Thyroid gland (tissue), 4 donors: Measurements from ENCODE around the gene ODAD3. TPM values are rescaled to one million over a fixed set of nuclear protein-coding genes. Genes with fewer than 3 reads are reported as not detected.

Experiments
- DNase-seq, 2 donors: peaks; one replicate each; pipeline ENCODE4 v3.0.0-alpha.2; 2019
- H3K27ac ChIP-seq, 3 donors: fragments of 200-600 bp; sonication (generic); 1 replicate in 2 of 3; 2 replicates in 1 of 3; pipeline ENCODE4 v1.5.1; 2016 to 2019; ENCODE audit warnings: mild to moderate bottlenecking in 1 of 3, moderate library complexity in 1 of 3
- H3K27me3 ChIP-seq: fragments of 200-600 bp; sonication (generic); one replicate; pipeline ENCODE4 v1.5.1; 2019
- H3K36me3 ChIP-seq, 2 donors: fragments of 200-600 bp; sonication (generic); one replicate each; pipeline ENCODE4 v1.5.1; 2016 to 2019
- H3K4me1 ChIP-seq, 2 donors: fragments of 200-600 bp; sonication (generic); one replicate each; pipeline ENCODE4 v1.5.1; 2017 to 2019
- H3K4me3 ChIP-seq, 3 donors: fragments of 200-600 bp; sonication (generic); replicated peaks in 1 of 3; 1 replicate in 2 of 3; 2 replicates in 1 of 3; pipeline ENCODE4 v1.5.1; 2016; ENCODE audit warnings: mild to moderate bottlenecking in 1 of 3
- H3K9me3 ChIP-seq: fragments of 200-600 bp; sonication (generic); one replicate; pipeline ENCODE4 v1.5.1; 2017
- POLR2A ChIP-seq, 2 donors: fragments of 450-650 bp; IDR thresholded peaks; one replicate each; pipeline ENCODE4 v1.6.1; 2017; ENCODE audit warnings: antibody characterized with exemption in 2 of 2, mild to moderate bottlenecking in 2 of 2, moderate library complexity in 1 of 2
- WGBS, 2 donors: methylation state at CpG; one replicate each; pipeline ENCODE4 v1.1.5; 2017; 5-methylcytosine and 5-hydroxymethylcytosine counted together
- intact Hi-C: fragments of 100-400 bp; cut with DNase I; formaldehyde crosslinking; loops from one replicate; pipeline ENCODE4 v1.15.1; 2023
- total RNA-seq, 4 donors: library from RNA; depleted of rRNA; stranded (reverse); fragments of >200 nt; gene quantifications; one replicate each; pipeline ENCODE4 v1.2.3, GENCODE V29; 2016
- TF ChIP-seq, protein P1 (sequence below), 6 experiments: fragments of 200-600 bp in 3 of 6; fragments of 450-650 bp in 3 of 6; sonication (generic) in 3 of 6; IDR thresholded peaks; one replicate each; pipeline ENCODE4 v1.5.1; 2016 to 2019; ENCODE audit warnings: antibody characterized with exemption in 6 of 6, mild to moderate bottlenecking in 2 of 6, inconsistent platforms in 1 of 6, moderate library complexity in 1 of 6

The ODAD3 gene
- total RNA-seq, 4 donors from 2014 or later = 0.96 to 6.8 (median 3.8) TPM

DNA sequence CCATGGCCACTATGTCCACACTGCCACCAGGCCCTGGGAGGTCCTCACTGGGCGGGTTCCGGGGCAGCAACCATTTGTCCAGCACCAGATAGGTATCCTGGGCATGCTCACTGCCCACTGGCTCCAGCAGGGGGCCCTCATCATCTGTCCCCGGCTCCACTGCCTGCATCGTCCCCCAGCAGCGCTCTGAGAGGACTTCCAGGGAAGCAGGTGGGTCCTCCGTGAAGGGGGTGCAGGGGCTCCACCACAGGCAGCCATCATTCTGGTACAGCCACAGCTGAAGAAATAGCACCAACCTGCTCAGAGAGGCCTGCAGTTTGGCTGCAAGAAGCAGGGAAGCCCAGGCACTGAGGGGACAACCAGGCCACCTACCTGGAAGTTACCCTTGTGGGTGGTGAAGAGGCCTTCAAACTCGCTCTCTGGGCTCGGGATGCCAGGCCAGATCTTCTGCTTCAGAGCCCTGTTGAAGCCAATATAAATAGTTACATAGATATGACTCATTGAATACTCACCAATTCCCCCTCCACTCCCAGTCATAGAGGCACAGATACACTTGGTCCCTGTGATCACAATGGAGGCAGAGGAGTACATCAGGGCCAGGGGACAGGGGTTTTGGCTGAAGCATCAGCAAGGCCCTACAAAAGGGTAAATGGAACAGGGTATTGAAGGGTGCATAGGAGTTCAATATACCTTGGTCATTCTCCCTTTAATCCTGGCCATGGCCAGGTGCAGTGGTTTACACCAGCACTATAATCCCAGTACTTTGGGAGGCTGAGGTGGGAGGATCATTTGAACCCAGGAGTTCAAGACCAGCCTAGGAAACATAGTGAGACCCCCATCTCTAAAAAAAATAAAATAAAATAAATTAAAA is 56.4 kb downstream of the ODAD3 start:
- Histone ChIP-seq H3K4me3 (no peak overlapping the region), H3K36me3 (no peaks in the 10 kb centered on the region), H3K4me1 (peaks cover 37 to 71% of the 10 kb centered on the region in 2 donors), H3K9me3 (no peaks in the 10 kb centered on the region), H3K27ac (peak overlapping the region in 2 of 3 donors; percentile 21 to 53), H3K27me3 (no peaks in the 10 kb centered on the region)
- DNase-seq = peak; percentile 52 to 56
- 53 to 69% methylated on average over 2 to 4 of the region's 8 CpGs for WGBS, 2 donors
- no peak for TF ChIP-seq POLR2A (IDR thresholded peaks at IDR 0.05)
- TF ChIP-seq, protein P1, sequence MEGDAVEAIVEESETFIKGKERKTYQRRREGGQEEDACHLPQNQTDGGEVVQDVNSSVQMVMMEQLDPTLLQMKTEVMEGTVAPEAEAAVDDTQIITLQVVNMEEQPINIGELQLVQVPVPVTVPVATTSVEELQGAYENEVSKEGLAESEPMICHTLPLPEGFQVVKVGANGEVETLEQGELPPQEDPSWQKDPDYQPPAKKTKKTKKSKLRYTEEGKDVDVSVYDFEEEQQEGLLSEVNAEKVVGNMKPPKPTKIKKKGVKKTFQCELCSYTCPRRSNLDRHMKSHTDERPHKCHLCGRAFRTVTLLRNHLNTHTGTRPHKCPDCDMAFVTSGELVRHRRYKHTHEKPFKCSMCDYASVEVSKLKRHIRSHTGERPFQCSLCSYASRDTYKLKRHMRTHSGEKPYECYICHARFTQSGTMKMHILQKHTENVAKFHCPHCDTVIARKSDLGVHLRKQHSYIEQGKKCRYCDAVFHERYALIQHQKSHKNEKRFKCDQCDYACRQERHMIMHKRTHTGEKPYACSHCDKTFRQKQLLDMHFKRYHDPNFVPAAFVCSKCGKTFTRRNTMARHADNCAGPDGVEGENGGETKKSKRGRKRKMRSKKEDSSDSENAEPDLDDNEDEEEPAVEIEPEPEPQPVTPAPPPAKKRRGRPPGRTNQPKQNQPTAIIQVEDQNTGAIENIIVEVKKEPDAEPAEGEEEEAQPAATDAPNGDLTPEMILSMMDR (IDR thresholded peaks at IDR 0.05) = peak in 5 of 6 experiments; percentile 26 to 61 (median 44)
- intact Hi-C loops = no loop called here

DNA sequence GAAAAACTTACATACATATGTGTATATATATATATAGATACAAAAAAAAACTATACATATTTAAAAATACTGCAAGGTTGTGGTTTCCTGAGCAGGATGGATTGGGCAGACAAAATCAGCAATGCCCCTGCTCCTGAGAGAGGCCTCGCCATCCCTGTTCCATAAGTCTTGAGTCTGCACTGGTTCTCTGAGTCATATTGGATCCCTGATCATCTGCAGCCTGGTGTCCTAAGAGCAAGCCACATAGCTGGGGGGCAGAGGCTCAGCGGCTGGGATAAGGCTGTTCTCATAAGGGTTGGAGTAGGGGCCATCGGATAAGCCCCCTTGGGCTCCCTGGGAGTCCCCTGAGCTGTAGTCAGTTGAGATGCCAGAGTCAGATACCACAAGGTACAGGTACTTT is 57.2 kb downstream of the ODAD3 start:
- intact Hi-C loops = no loop called here
- 92 to 97% methylated on average over 3 of the region's 3 CpGs for WGBS, 2 donors
- Histone ChIP-seq H3K9me3 (no peaks in the 10 kb centered on the region), H3K27me3 (no peaks in the 10 kb centered on the region), H3K36me3 (no peaks in the 10 kb centered on the region), H3K4me1 (peaks cover 29 to 63% of the 10 kb centered on the region in 2 donors), H3K27ac (peak overlapping the region in 2 of 3 donors; percentile 21 to 53), H3K4me3 (no peak overlapping the region)
- no peak for DNase-seq
- TF ChIP-seq POLR2A (IDR thresholded peaks at IDR 0.05) = no peak
- TF ChIP-seq, protein P1 (IDR thresholded peaks at IDR 0.05) = no peak

DNA sequence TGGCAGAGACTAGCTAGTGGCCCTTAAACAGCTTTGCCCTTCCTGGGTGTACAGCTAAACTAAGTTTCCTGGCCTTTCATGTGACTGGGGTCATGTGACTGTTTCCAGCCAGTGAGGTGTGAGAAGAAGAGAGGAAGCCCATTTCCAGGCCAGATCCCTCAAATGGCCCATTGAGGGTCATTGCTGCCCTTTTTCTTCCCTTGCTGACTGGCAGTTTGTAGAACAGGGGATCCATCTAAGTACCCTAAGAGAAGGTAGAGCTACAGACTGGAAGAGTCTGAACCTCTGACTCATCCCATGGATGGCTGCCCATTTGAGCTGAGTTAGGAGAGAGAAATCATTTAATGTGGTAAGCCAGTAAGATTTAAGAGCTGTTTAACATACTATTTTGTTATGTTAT is 57.7 kb downstream of the ODAD3 start:
- peaks cover 28 to 61% of the 10 kb centered on the region in 2 donors for H3K4me1 ChIP-seq
- no peaks in the 10 kb centered on the region for H3K36me3 ChIP-seq
- TF ChIP-seq, protein P1 (IDR thresholded peaks at IDR 0.05) = no peak
- no peak for TF ChIP-seq POLR2A (IDR thresholded peaks at IDR 0.05)
- no peaks in the 10 kb centered on the region for H3K27me3 ChIP-seq
- peak; percentile 58 to 67 for DNase-seq
- no peak overlapping the region for H3K4me3 ChIP-seq
- intact Hi-C loops = no loop called here
- peak overlapping the region; percentile 0 to 53 (median 20) for H3K27ac ChIP-seq
- H3K9me3 ChIP-seq = no peaks in the 10 kb centered on the region

DNA sequence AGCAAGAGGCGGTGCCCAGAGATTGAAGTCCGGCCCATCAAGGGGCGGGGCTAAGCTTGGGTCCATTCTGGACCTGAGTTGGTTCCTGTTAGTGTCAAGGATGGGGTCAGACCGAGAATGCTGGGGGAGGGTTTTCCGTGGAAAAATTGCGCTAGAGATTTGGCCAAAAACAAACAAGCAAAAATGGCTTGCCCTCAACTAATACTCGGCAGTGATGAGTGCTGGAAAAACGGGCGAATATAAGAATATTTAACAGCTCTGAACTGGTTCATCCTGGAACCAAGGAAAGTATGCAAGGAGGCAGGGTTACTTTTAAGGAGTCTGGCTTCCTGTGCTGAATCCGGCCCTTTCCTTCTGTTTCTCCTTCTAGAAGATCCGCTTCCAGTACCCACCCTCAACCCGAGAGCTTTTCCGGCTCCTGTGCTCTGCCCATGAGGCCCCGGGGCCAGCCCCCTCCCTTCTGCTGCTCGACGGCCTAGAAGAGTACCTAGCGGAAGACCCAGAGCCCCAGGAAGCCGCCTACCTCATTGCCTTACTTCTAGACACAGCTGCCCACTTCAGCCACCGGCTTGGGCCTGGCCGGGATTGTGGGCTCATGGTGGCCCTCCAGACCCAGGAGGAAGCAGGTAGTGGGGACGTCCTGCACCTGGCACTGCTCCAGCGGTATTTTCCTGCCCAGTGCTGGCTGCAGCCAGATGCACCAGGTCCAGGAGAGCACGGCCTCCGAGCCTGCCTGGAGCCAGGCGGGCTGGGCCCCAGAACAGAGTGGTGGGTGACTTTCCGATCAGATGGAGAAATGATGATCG is 59.6 kb downstream of the ODAD3 start:
- 9 to 11% methylated on average over 17 to 22 of the region's 27 CpGs for WGBS, 2 donors
- Histone ChIP-seq H3K9me3 (no peaks in the 10 kb centered on the region), H3K27ac (peak overlapping the region; percentile 84 to 92 (median 89)), H3K27me3 (no peaks in the 10 kb centered on the region), H3K36me3 (no peaks in the 10 kb centered on the region), H3K4me3 (peak overlapping the region in 2 of 3 donors; percentile 4 to 59), H3K4me1 (peaks cover 22 to 48% of the 10 kb centered on the region in 2 donors)
- TF ChIP-seq, protein P1 (IDR thresholded peaks at IDR 0.05) = no peak
- peak in 1 of 2 donors; percentile 79 for TF ChIP-seq POLR2A (IDR thresholded peaks at IDR 0.05)
- intact Hi-C loops = no loop called here
- DNase-seq = peak; percentile 66 to 68
